ENCODE measurements around the gene PYY.

DNA sequence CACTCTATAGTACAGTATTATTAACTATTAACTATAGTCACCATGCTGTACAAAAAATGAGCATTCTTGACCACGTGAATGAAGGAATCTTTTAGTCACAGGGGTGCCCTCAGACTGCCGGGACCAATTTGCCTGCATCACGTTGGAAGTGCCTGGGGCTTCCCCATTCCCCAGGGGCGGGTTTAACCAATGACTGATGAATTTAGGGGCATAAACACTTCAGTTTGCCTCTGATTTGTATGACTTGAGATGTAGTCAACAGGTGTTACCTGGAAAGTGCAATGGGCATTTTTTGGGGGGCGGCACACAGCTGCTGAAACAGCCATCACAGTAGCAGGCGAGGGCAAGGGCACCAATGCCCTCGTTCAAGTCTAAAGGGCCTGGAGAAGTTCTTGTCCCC, 8.7 kb upstream of the PYY start:
- TF ChIP-seq, protein P1, sequence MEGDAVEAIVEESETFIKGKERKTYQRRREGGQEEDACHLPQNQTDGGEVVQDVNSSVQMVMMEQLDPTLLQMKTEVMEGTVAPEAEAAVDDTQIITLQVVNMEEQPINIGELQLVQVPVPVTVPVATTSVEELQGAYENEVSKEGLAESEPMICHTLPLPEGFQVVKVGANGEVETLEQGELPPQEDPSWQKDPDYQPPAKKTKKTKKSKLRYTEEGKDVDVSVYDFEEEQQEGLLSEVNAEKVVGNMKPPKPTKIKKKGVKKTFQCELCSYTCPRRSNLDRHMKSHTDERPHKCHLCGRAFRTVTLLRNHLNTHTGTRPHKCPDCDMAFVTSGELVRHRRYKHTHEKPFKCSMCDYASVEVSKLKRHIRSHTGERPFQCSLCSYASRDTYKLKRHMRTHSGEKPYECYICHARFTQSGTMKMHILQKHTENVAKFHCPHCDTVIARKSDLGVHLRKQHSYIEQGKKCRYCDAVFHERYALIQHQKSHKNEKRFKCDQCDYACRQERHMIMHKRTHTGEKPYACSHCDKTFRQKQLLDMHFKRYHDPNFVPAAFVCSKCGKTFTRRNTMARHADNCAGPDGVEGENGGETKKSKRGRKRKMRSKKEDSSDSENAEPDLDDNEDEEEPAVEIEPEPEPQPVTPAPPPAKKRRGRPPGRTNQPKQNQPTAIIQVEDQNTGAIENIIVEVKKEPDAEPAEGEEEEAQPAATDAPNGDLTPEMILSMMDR (IDR thresholded peaks at IDR 0.05), result no peak
- no peak for TF ChIP-seq POLR2A (IDR thresholded peaks at IDR 0.05)

Data from Peyer's patch (tissue), 4 donors.